ENCODE data around the gene ADD1.

Gene ADD1, protein sequence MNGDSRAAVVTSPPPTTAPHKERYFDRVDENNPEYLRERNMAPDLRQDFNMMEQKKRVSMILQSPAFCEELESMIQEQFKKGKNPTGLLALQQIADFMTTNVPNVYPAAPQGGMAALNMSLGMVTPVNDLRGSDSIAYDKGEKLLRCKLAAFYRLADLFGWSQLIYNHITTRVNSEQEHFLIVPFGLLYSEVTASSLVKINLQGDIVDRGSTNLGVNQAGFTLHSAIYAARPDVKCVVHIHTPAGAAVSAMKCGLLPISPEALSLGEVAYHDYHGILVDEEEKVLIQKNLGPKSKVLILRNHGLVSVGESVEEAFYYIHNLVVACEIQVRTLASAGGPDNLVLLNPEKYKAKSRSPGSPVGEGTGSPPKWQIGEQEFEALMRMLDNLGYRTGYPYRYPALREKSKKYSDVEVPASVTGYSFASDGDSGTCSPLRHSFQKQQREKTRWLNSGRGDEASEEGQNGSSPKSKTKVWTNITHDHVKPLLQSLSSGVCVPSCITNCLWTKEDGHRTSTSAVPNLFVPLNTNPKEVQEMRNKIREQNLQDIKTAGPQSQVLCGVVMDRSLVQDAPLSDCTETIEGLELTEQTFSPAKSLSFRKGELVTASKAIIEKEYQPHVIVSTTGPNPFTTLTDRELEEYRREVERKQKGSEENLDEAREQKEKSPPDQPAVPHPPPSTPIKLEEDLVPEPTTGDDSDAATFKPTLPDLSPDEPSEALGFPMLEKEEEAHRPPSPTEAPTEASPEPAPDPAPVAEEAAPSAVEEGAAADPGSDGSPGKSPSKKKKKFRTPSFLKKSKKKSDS

DNA sequence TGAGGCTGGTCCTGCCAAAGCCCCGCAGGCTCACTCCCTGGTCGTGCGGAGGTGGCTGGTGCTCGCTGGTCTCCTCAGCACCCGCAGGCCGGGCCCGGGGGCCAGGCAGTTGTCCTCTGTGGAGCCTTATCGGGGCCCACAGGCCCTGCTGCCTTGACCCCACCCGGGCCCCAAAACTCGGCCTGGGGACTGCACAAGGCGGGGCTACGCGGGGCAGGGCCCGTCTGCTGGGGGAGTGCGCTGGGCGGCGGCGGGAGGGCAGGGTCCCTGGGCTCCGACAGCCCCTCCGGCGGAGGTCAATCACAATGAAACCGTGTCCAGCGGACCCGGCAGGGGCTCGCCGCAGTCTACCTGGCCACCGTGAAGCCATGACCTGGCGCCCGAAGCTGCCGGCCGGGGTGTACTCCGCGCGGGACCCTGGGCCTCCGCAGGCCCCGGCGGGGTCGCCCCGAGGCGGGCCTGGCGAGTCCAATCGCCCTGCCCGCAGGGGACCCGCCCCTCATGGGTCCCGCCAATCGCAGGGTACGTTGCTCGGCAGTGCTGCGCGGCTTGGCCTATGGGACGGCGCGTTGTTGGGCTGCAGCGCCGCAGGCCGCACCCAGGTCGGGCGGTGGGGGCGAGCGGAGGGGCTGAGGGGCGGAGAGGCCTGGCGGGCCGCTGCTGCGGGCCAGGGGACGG is at the start of gene ADD1:
Gene ADD1 (plus strand): TSS at position 582 of the 678 bp plus-strand sequence. CDS start 32,072 bp downstream, outside the sequence.
- peak; percentile 53 for DNase-seq

- no peak for DNase-seq
These were observed 49.0 kb upstream of the ADD1 start for GRCh38 chr4:2794486-2795299.

- no peak for DNase-seq
These were observed 48.2 kb upstream of the ADD1 start for GRCh38 chr4:2795300-2795892.

DNA sequence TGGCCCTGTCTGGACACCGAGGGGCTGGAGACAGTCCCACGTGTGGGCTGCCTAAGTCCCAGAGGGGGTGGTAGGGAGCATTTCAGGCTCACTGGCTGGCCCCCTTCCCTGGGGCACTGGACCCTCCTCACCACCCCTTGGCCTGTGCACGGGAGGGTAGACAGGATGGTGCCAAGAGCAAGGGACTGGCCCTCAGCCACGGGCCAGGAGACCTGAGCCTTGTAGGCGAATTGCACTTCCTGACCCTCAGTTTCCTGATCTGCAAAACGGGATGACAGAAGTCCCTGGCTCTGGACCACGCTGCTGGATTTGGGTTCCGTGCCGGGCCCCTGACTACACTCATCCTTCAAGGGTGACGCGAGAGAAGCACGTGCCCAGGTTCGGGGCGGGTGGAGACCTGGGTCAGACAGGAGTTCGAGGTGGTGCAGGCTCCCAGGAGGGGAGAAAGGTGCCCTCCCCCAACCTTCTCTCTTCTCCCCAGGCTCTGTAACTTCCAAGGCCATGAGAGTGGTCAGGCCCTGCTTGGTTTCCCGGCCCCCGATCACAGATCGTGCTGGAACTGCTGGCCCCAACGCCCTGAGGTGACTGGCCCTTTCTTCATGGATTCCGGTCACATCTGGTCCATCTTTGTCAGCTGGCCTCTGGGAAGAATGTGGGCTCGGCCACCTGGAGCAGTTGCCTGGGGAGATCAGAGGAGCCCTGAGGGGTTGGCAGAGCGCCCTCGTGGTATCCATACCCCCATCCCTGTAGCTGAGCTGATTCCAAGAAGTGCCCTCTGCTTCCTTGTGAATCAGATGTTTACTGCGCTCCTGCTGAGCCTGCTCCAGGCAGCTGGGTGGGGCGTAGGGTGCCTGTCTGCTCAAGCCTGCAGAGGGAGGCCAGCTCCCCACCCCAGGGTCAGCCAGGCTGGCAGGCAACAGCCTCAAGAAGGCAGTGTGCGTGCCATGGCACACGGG is 47.5 kb upstream of the ADD1 start:
- DNase-seq, result no peak

DNA sequence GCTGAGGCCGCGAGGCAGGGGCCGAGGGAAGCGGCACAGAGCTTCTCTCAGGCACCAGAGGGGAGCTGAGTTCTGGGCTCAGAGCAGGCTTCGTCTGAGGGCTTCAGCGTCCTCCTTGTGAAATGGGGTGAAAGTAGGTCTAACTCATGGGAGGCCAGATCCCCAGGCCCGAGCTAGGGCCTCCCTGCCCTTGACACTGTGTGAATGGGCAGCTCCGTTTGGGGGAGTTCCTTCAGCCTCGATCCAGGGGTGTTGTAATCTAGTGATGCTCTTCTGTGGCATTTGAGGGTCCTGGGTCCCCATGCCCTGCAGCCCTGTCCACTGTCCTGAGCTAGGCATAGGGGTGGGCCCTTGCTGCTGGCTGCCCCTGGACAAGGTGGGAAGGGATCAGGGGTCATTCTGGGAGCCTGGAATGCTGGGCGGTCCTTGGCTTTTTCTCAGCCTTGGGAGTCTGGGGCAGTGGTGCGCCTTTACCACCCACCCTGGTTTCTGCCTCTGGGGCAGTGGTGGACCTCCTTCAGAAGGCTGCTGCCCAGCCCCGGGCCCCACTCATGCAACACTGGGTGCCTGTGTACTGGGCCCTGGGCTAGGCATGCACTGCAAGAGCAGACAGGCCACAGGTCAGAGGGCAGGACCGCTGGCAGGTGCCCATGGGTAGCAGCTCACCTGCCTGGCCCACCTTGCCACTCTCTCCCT is 46.6 kb upstream of the ADD1 start:
- no peak for DNase-seq

GRCh38 chr4:2797545-2798305 is 45.9 kb upstream of the ADD1 start:
- DNase-seq, result no peak

- peak; percentile 27 for DNase-seq
These were observed 45.0 kb upstream of the ADD1 start for GRCh38 chr4:2798399-2799223.

DNA sequence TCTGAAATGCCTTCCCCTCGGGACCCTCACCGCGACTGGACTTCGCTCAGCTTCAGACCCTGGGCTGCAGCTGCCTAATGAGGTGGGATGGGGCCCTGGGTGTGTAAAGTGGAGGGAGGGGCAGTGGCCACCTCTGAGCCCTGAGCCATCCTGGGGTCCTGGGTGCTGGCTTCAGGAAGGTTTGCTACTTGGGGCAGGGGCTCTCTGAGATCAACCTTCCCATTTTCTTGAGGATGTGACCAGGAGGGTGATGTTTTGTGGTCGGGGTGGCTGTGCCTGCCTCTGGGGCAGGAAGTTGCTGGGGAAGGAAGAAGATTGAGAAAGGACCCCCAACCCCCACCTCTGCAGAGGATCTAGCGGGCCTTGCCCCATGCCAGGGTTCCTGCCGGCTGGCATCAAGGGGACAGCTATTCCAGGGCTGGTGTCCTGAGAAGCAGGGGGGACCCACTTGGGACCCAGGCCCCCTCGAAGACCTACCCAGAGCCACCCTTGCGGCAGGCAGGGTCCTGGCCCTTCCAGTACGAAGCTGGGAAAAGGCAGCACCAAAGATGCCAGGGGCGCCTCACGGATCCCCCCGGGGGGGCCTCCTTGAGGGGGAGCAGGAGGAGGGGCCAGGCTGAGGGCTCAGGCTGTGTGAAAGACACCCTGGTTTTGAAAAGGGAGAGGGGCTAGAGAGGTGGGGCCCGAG is 44.3 kb upstream of the ADD1 start:
- no peak for DNase-seq

DNA sequence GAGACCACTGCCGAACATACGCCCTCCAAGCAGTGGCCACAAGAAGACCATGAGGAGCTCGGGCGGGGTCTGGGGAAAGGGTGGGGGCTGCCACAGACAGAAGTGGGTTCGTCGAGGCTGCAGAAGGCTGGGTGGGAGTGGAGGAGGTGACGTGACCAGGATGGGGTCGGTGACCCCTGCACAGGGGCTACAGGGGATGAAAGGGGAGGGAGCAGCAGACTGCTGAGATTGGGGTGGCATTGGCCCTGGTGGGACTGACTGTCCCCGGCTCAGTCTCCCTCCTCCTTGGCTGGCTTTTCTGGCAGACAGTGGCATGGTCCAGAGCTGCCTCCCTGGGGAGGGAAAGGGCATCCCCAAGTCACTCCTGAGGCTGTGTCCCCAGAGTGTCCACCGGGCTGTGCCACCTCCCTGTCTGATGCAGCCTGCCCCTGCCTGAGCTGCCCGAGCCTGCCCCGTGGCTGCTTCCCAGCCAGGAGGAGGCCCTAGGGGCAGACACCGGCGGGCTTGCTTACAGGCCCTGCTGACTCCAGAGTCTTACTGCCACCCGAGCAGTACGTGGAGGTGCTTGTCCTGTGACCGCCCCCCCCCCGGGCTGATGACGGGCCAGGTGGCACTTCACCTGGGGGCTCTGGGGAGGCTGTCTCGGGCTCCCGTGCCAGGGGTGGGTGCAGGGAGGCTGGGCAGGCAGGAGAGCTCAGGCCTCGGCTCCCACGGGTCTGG is 43.5 kb upstream of the ADD1 start:
- no peak for DNase-seq

DNA sequence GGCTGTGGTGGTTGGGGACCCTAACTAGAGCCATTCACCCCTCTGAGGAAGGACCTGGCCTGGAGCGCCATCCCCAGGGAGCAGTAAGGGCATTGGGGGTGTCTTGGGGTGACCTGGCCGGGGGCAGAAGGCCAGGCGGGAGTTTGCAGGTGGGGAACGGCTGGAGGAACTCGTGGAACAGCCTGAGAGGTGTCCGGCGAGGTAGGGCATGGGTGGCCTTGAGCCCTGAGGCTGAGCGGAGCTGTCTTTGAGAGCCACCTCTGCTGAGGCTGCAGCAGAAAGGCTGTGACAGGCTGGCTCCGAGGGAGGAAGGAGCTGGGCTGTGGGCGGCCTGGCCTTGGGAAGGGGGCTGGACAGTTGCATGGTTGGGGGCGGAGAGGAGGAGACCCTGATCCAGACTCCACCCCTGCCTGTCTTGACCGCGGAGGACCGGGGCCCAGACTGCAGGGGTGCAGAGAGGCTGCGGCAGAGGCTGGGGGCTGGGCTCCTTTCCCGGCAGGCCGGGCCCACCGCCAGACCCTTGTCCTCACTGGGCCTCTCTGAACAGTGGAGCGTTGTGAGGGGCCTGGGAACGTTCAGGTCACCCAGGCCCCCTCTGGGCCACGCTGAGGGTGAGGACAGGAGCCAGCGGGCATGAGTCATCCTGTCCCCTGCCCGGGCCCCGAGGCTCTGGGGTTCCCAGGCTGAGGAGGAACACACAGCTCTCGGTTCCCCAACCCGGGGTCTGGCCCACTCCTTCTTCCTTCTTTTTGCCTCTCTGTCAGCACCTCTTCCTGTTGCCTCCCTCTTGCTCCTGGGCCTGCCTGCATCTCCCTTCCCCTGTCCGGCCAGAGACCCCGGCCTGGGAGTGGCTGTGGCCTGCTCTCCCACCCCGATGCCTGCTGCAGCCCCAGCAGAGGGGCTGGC is 42.7 kb upstream of the ADD1 start:
- DNase-seq, result no peak

GRCh38 chr4:2802618-2803531 is 40.8 kb upstream of the ADD1 start:
- no peak for DNase-seq

DNA sequence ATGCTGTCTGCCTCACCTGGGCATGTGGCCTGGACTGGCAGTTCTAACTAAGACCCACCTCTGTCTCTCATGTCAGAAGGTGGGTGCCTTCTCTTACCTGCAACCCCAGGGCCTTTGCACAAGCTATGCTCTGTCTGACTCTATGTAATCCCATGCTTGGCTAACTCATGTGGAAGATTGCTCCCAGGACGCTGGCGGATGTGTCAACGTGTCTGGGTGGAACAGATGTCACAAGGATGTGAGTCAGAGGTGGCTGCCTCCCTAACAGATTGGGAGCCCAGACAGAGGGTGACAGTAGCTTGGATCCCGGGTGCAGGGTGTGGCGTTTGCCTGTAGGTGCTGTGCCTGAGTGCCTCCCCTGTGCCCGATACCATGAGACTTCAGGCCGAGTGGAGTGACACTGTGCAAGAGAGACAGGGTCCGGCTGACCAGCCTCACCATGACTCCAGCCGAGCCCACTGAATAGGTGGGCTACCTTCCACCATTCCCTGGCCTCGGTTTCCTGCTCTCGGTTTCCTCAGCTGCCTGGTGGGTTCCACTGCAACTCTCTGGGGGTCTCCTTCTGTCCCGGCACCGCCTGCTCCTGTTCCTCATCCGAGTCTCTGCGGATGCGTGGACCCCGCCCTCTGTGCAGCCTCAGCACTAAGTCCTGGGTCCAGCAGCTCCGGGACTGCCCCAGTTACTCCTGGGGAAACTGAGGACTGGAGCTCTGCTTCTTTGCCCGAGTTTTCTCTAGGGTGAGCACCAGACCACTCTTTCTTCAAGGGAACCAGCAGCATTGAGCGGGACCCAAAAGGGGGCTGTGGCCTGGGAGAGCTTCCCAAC is 39.8 kb upstream of the ADD1 start:
- DNase-seq, result no peak

DNA sequence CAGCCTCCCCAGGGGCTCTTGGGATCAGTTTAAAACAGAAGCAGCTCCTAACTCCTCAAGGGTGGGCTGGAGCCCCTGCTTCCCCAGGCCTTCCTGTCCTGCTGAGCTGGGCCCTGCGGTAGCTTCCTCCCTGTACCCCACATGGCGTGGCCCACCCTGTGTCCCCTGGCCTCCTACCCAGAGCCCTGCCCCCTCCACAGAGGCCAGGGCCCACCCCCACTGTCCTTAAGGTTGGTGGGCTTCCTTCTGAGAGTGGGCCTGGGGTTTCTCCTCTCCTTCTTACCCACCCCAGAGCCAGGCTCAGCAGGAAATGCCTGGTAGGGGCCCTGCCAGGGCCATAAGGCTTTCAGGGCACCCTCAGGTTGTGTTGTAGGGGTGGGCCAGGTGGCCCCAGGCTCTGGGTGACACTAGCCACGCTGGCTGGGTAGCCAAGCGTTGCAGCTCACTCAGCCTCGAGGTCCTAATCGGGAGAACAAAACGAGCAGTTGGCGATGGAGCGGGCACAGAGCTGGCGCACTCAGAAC is 39.1 kb upstream of the ADD1 start:
- DNase-seq, result no peak

DNA sequence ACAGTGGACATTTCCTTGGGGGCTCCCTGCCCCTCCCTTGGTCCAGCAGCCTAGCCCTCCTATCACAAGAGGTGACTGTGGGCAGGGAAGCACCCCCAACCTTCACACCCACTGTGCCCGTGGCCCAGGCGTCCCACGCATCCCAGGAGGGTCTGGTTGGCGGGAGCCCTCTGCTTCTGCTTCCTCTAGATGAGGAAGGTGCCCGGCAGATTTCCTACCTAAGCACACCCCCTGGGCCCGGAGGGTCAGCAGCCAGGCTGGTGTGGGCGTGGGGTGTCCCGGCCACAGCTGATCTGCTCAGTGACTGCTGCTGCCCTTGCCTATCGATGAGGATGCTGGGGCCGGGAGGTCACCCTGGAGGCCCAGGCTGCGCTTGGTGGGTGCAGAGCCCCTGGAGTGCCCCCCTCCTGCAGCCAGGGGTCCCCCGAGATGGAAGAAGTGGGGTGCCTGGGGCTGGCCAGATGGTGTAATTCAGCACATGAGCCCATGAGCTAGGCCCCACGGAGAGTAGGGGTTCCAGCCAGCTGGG is 38.6 kb upstream of the ADD1 start:
- no peak for DNase-seq
